Endothelial cell of umbilical vein (primary cell): Measurements from ENCODE around the gene FSD1L. TPM values are rescaled to one million over a fixed set of nuclear protein-coding genes. Genes with fewer than 3 reads are reported as not detected.

Experiments
- BruUV-seq: library from RNA; stranded (reverse); fragments of 400-500 nt; replicated peaks from 2 replicates; lab custom pipeline; 2021; lab: Mats Ljungman, UMichigan
- CTCF ChIA-PET: fragments of 300-600, 350-600 bp; sonication (Branson Sonifier 250); formaldehyde crosslinking; loops from one replicate; lab custom pipeline; 2021; ENCODE audit warnings: antibody characterized with exemption, inconsistent platforms; lab: Charles Lee
- POLR2A ChIA-PET: fragments of 300-600, 350-600 bp; sonication (Branson Sonifier 250); formaldehyde crosslinking; loops from one replicate; lab custom pipeline; 2021; ENCODE audit warnings: antibody characterized with exemption, inconsistent platforms; lab: Charles Lee
- DNase-seq: peaks from one replicate; pipeline ENCODE4 v3.0.0-alpha.2; 2011; ENCODE audit warnings: low read depth, low spot score
- FAIRE-seq: peaks from 2 replicates; lab custom pipeline; 2011; peaks lifted over from hg19 to GRCh38; lab: Jason Lieb, UNC
- H2AFZ ChIP-seq: 2 replicates; pipeline ENCODE4 v1.6.0; 2012; ENCODE audit warnings: low read depth, low read length, control low read depth, inconsistent platforms
- H3K27ac ChIP-seq: 2 replicates; pipeline ENCODE4 v1.5.1; 2011; ENCODE audit warnings: low read depth, mild to moderate bottlenecking, control low read depth, low read length, moderate library complexity; ENCODE audit not compliant: insufficient read depth
- H3K27me3 ChIP-seq, 2 experiments: 2 replicates each; pipeline versions ENCODE4 v1.6.0 to v1.6.1; 2011; ENCODE audit warnings: low read length in 2 of 2, mixed read lengths in 1 of 2; ENCODE audit not compliant: control insufficient read depth in 2 of 2, insufficient read depth in 2 of 2
- H3K36me3 ChIP-seq, 2 experiments: 2 replicates in 1 of 2; 3 replicates in 1 of 2; pipeline ENCODE4 v1.5.1; 2011; ENCODE audit warnings: low read length in 2 of 2, mild to moderate bottlenecking in 1 of 2, moderate library complexity in 1 of 2; ENCODE audit not compliant: control insufficient read depth in 2 of 2, insufficient read depth in 2 of 2; ENCODE audit errors: extremely low read depth in 1 of 2
- H3K4me1 ChIP-seq: 3 replicates; pipeline ENCODE4 v1.5.1; 2011; ENCODE audit warnings: mild to moderate bottlenecking, low read length; ENCODE audit not compliant: control insufficient read depth, insufficient read depth; ENCODE audit errors: extremely low read depth
- H3K4me2 ChIP-seq: 2 replicates; pipeline ENCODE4 v1.6.1; 2011; ENCODE audit warnings: low read length, control low read depth, mixed read lengths; ENCODE audit not compliant: insufficient read depth
- H3K4me3 ChIP-seq, 3 experiments: fragments of 200-600 bp in 1 of 3; sonication (generic), shearing (Covaris generic) in 1 of 3; replicated peaks in 1 of 3; 2 replicates each; pipeline ENCODE4 v1.5.1; 2011 to 2016; ENCODE audit warnings: control low read depth in 3 of 3, low read length in 3 of 3, mild to moderate bottlenecking in 2 of 3, inconsistent platforms in 1 of 3, low read depth in 1 of 3, moderate library complexity in 1 of 3; ENCODE audit not compliant: insufficient read depth in 1 of 3
- H3K79me2 ChIP-seq: 2 replicates; pipeline ENCODE4 v1.6.0; 2012; ENCODE audit warnings: low read length, inconsistent platforms; ENCODE audit not compliant: control insufficient read depth, insufficient read depth
- H3K9ac ChIP-seq: replicated peaks from 2 replicates; pipeline ENCODE3; 2011; ENCODE audit warnings: low read length, control low read depth; ENCODE audit not compliant: insufficient read depth; ENCODE audit errors: extremely low read depth
- H3K9me1 ChIP-seq: replicated peaks from 3 replicates; pipeline ENCODE4 v1.6.0; 2011; ENCODE audit warnings: mild to moderate bottlenecking, low read length; ENCODE audit not compliant: control insufficient read depth, insufficient read depth; ENCODE audit errors: extremely low read depth
- H3K9me3 ChIP-seq: replicated peaks from 2 replicates; pipeline ENCODE4 v1.5.1; 2012; ENCODE audit warnings: low read length, inconsistent platforms; ENCODE audit not compliant: control insufficient read depth, insufficient read depth
- H4K20me1 ChIP-seq: replicated peaks from 2 replicates; pipeline ENCODE3; 2011; ENCODE audit warnings: mild to moderate bottlenecking, low read length; ENCODE audit not compliant: control insufficient read depth, insufficient read depth; ENCODE audit errors: extremely low read depth
- EZH2 ChIP-seq: IDR thresholded peaks from 2 replicates; pipeline ENCODE4 v1.6.1; 2012; ENCODE audit warnings: borderline replicate concordance, low read depth, mild to moderate bottlenecking, moderate library complexity, low read length, inconsistent platforms; ENCODE audit not compliant: severe bottlenecking
- FOS ChIP-seq: IDR thresholded peaks from 2 replicates; pipeline ENCODE4 v1.6.1; 2011; ENCODE audit warnings: mild to moderate bottlenecking, low read length, moderate library complexity, borderline replicate concordance; ENCODE audit not compliant: insufficient read depth
- GATA2 ChIP-seq: IDR thresholded peaks from 2 replicates; pipeline ENCODE4 v1.7.0; 2011; ENCODE audit warnings: low read depth, mild to moderate bottlenecking, moderate library complexity, mixed read lengths, low read length; ENCODE audit not compliant: insufficient read length, insufficient read depth
- JUN ChIP-seq: IDR thresholded peaks from 2 replicates; pipeline ENCODE4 v1.6.1; 2011; ENCODE audit warnings: borderline replicate concordance, low read depth; ENCODE audit not compliant: insufficient read length, insufficient read depth
- MAX ChIP-seq: IDR thresholded peaks from 2 replicates; pipeline ENCODE4 v1.6.1; 2011; ENCODE audit not compliant: insufficient read depth, insufficient read length
- MYC ChIP-seq: IDR thresholded peaks from one replicate; pipeline ENCODE4 v1.6.1; 2011; ENCODE audit warnings: mild to moderate bottlenecking, low read depth, low read length
- POLR2A ChIP-seq: IDR thresholded peaks from 2 replicates; pipeline ENCODE4 v1.6.1; 2012; ENCODE audit warnings: low read depth, mild to moderate bottlenecking, control low read depth, low read length
- POLR2AphosphoS5 ChIP-seq: IDR thresholded peaks from 2 replicates; pipeline ENCODE4 v1.6.1; 2012; ENCODE audit warnings: low read depth, mild to moderate bottlenecking, control low read depth, low read length, moderate library complexity; ENCODE audit not compliant: insufficient read depth
- dilution Hi-C: fragments of 300-500 bp; cut with MboI; formaldehyde crosslinking; loops from one replicate; pipeline ENCODE4 v1.15.0; 2019; ENCODE audit warnings: low sequenced_read_pairs; ENCODE audit not compliant: extremely low pct_ligation_motif_present
- intact Hi-C: fragments of 100-400 bp; cut with micrococcal nuclease; formaldehyde crosslinking; loops from one replicate; pipeline ENCODE4 v1.10.0; 2022
- polyA plus RNA-seq, 4 experiments: library from polyadenylated mRNA; depleted of rRNA in 3 of 4; stranded (reverse) in 3 of 4; unstranded in 1 of 4; fragments of >200 nt; gene quantifications; 2 replicates each; pipeline versions ENCODE4 v1.2.1 to v1.2.3, GENCODE V29; 2011 to 2012; ENCODE audit warnings: missing spikeins in 1 of 4
- total RNA-seq: library from RNA; stranded (reverse); gene quantifications from 2 replicates; pipeline ENCODE4 v1.2.3, GENCODE V29; 2021
- TF ChIP-seq, protein P1 (sequence below), 2 donors: IDR thresholded peaks; 1 replicate in 1 of 2; 2 replicates in 1 of 2; pipeline ENCODE4 v1.5.1; 2011; ENCODE audit warnings: low read length in 2 of 2, mild to moderate bottlenecking in 2 of 2, moderate library complexity in 2 of 2, control low read depth in 1 of 2, inconsistent platforms in 1 of 2, low read depth in 1 of 2; ENCODE audit not compliant: insufficient read depth in 1 of 2; ENCODE audit errors: extremely low read depth in 1 of 2

FSD1L gene
- total and polyA plus RNA-seq, 2 donors (not counting 3 experiments of a cell fraction or from before 2014, with no cell fraction given): 0.69 to 8.5 TPM

DNA sequence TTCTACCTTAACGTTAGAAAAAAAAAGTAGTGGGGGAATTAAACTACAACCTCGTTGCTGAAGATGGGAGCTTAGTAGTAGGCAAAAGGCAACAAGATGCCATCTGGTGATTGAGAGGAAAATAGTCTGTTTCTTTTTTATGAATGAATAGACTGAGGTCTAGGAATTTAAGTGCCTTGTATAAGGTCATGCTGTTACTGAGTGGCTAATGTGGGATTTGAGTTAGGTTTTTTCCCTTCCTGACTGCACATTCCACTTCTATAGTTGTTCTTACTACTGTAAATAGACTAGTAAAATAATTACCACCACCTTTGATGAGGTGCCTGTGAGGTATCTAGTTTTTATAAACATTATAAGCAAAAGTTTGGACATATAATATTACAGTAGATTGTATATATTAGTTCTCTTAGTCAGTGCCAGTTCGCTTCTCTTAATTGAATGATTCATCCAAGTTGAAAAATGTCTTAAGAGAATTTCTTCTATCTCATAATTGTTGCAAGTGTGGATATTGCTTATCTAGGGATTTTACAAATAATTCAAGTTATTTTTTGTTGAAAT lies 19.1 kb downstream of the FSD1L start:
- H3K4me2 ChIP-seq: no peak overlapping the region
- H3K79me2 ChIP-seq: peaks cover 5% of the 10 kb centered on the region
- no peaks in the 10 kb centered on the region for H3K9me1 ChIP-seq
- no peaks in the 10 kb centered on the region for H3K27me3 ChIP-seq
- no peaks in the 10 kb centered on the region for H3K36me3 ChIP-seq
- H2AFZ ChIP-seq: no peak overlapping the region
- ChIA-PET POLR2A (no interaction called here), CTCF (interaction anchor here (1.0 kb wide), 2 partner anchors 13 to 17 kb away, joined by 3 to 4 read pairs; no protein-coding TSS in a partner anchor)
- H3K4me3 ChIP-seq: no peak overlapping the region
- no peak overlapping the region for H3K9ac ChIP-seq
- no peaks in the 10 kb centered on the region for H3K4me1 ChIP-seq
- no peak for TF ChIP-seq GATA2
- no peak for TF ChIP-seq JUN
- TF ChIP-seq POLR2AphosphoS5: no peak
- TF ChIP-seq EZH2: no peak
- H4K20me1 ChIP-seq: no peaks in the 10 kb centered on the region
- FAIRE-seq: no peak
- dilution Hi-C loops (no loop called here), intact Hi-C loops (no loop called here)
- no peak overlapping the region for H3K27ac ChIP-seq
- no peak for DNase-seq
- H3K9me3 ChIP-seq: no peaks in the 10 kb centered on the region
- no TSS peak for BruUV-seq

GRCh38 chr9:105468875-105469274 lies 21.0 kb downstream of the FSD1L start:
- TF ChIP-seq EZH2 (no peak), JUN (no peak), POLR2AphosphoS5 (no peak), POLR2A (no peak), GATA2 (no peak), MAX (no peak), FOS (no peak), MYC (no peak)
- TF ChIP-seq, protein P1, sequence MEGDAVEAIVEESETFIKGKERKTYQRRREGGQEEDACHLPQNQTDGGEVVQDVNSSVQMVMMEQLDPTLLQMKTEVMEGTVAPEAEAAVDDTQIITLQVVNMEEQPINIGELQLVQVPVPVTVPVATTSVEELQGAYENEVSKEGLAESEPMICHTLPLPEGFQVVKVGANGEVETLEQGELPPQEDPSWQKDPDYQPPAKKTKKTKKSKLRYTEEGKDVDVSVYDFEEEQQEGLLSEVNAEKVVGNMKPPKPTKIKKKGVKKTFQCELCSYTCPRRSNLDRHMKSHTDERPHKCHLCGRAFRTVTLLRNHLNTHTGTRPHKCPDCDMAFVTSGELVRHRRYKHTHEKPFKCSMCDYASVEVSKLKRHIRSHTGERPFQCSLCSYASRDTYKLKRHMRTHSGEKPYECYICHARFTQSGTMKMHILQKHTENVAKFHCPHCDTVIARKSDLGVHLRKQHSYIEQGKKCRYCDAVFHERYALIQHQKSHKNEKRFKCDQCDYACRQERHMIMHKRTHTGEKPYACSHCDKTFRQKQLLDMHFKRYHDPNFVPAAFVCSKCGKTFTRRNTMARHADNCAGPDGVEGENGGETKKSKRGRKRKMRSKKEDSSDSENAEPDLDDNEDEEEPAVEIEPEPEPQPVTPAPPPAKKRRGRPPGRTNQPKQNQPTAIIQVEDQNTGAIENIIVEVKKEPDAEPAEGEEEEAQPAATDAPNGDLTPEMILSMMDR (IDR thresholded peaks at IDR 0.05; ENCODE audit: extremely low read depth in 1 of 2, insufficient read depth in 1 of 2, low read depth in 1 of 2, low read length in 2 of 2): no peak
- ChIA-PET POLR2A (no interaction called here), CTCF (no interaction called here)
- intact Hi-C loops: no loop called here
- Histone ChIP-seq H3K9me1 (no peaks in the 10 kb centered on the region), H3K79me2 (peaks cover 4% of the 10 kb centered on the region), H3K36me3 (peaks cover 0 to 2% of the 10 kb centered on the region in 2 experiments), H3K4me2 (no peak overlapping the region), H4K20me1 (no peaks in the 10 kb centered on the region), H3K27ac (no peak overlapping the region), H3K4me1 (no peaks in the 10 kb centered on the region), H3K27me3 (no peaks in the 10 kb centered on the region), H2AFZ (no peak overlapping the region), H3K9ac (no peak overlapping the region), H3K4me3 (no peak overlapping the region), H3K9me3 (no peaks in the 10 kb centered on the region)
- DNase-seq (no peak), FAIRE-seq (no peak)
- no TSS peak for BruUV-seq
- dilution Hi-C loops: no loop called here
